Cardiac fibroblast (primary cell): ENCODE results near the gene SDK2.

Experiments
- DNase-seq, 2 donors: peaks; one replicate each; pipeline versions ENCODE4 v3.0.0 to v3.0.0-alpha.2; 2010; ENCODE audit warnings: low read depth in 2 of 2
- H3K4me3 ChIP-seq, 2 donors: replicated peaks in 1 of 2; 1 replicate in 1 of 2; 2 replicates in 1 of 2; pipeline ENCODE4 v1.5.1; 2011; ENCODE audit warnings: low read depth in 2 of 2, low read length in 2 of 2, mild to moderate bottlenecking in 2 of 2, moderate library complexity in 1 of 2
- CTCF ChIP-seq: IDR thresholded peaks from one replicate; pipeline ENCODE4 v1.5.1; 2011; ENCODE audit warnings: low read depth, mild to moderate bottlenecking, low read length, inconsistent platforms

Gene SDK2

GRCh38 chr17:73592079-73592415 is 52.2 kb downstream of the SDK2 start:
- no peak for DNase-seq
- TF ChIP-seq CTCF = no peak
- H3K4me3 ChIP-seq = no peak overlapping the region

GRCh38 chr17:73591296-73592078 is 52.8 kb downstream of the SDK2 start:
- H3K4me3 ChIP-seq = no peak overlapping the region

GRCh38 chr17:73589363-73589980 is 54.8 kb downstream of the SDK2 start:
- no peak for DNase-seq
- no peak for TF ChIP-seq CTCF
- no peak overlapping the region for H3K4me3 ChIP-seq

More at GRCh38 chr17:73591296-73592078, 52.8 kb downstream of the SDK2 start:
- no peak for TF ChIP-seq CTCF
- DNase-seq = no peak

GRCh38 chr17:73588891-73589290 is 55.4 kb downstream of the SDK2 start:
- no peak overlapping the region for H3K4me3 ChIP-seq
- no peak for TF ChIP-seq CTCF
- DNase-seq = no peak

- TF ChIP-seq CTCF = no peak
- DNase-seq = no peak
- no peak overlapping the region for H3K4me3 ChIP-seq
These were observed 55.9 kb downstream of the SDK2 start for GRCh38 chr17:73588301-73588846.

- TF ChIP-seq CTCF = no peak
- DNase-seq = no peak
- no peak overlapping the region for H3K4me3 ChIP-seq
These were observed 57.2 kb downstream of the SDK2 start for GRCh38 chr17:73586921-73587602.
